Activated T-cell treated with anti-CD3 and anti-CD28 coated beads, Interleukin-2, amount 50 U/mL, for 48 hours (primary cell): Measurements from ENCODE around the gene ATP13A2.
"Not testable (repeated sequence)": the region's sequence is repeated elsewhere in the genome, so short reads cannot be mapped to it uniquely, and the experiment has no call there.

ENCODE experiments used
- DNase-seq, 2 experiments: peaks; one replicate each; pipeline ENCODE4 v3.0.0-alpha.2; 2020

Gene ATP13A2

GRCh38 chr1:16975211-16975610, 36.5 kb downstream of the ATP13A2 start:
- no peak for DNase-seq

GRCh38 chr1:16973215-16973614, 38.5 kb downstream of the ATP13A2 start:
- DNase-seq: no peak

GRCh38 chr1:16972189-16972895, 39.4 kb downstream of the ATP13A2 start:
- DNase-seq: no peak

- no peak for DNase-seq
Observed at GRCh38 chr1:16971341-16972188, 40.2 kb downstream of the ATP13A2 start.

- no peak for DNase-seq
Observed at GRCh38 chr1:16970132-16970910, 41.4 kb downstream of the ATP13A2 start.

- no peak for DNase-seq
Observed at GRCh38 chr1:16969651-16970050, 42.1 kb downstream of the ATP13A2 start.

- no peak for DNase-seq
Observed at GRCh38 chr1:16969057-16969611, 42.6 kb downstream of the ATP13A2 start.

GRCh38 chr1:16968372-16968771, 43.4 kb downstream of the ATP13A2 start:
- DNase-seq: no peak

GRCh38 chr1:16967962-16968361, 43.8 kb downstream of the ATP13A2 start:
- no peak for DNase-seq

- DNase-seq: no peak
Observed at GRCh38 chr1:16967095-16967575, 44.6 kb downstream of the ATP13A2 start.

GRCh38 chr1:16966282-16966681, 45.4 kb downstream of the ATP13A2 start:
- no peak for DNase-seq

- DNase-seq: no peak
Observed at GRCh38 chr1:16965486-16966067, 46.2 kb downstream of the ATP13A2 start.

GRCh38 chr1:16964169-16964568, 47.6 kb downstream of the ATP13A2 start:
- DNase-seq: not testable (repeated sequence)

- DNase-seq: no peak
Observed at GRCh38 chr1:16961297-16962133, 50.2 kb downstream of the ATP13A2 start.

- peak; percentile 87 to 91 for DNase-seq
Observed at GRCh38 chr1:16960560-16961296, 51.0 kb downstream of the ATP13A2 start.

GRCh38 chr1:16958475-16958874, 53.3 kb downstream of the ATP13A2 start:
- no peak for DNase-seq

- no peak for DNase-seq
Observed at GRCh38 chr1:16957731-16958130, 54.0 kb downstream of the ATP13A2 start.

- DNase-seq: no peak
Observed at GRCh38 chr1:16956775-16957174, 55.0 kb downstream of the ATP13A2 start.

- no peak for DNase-seq
Observed at GRCh38 chr1:16955186-16955585, 56.5 kb downstream of the ATP13A2 start.

- no peak for DNase-seq
Observed at GRCh38 chr1:16954579-16954978, 57.1 kb downstream of the ATP13A2 start.

- not testable (repeated sequence) for DNase-seq
Observed at GRCh38 chr1:16952376-16952775, 59.4 kb downstream of the ATP13A2 start.
